Measurements from ENCODE around the gene TTC12. TPM values are rescaled to one million over a fixed set of nuclear protein-coding genes. Genes with fewer than 3 reads are reported as not detected.

Gene TTC12
- total RNA-seq, 1 experiment from 2014 or later, result 7.6 TPM

DNA sequence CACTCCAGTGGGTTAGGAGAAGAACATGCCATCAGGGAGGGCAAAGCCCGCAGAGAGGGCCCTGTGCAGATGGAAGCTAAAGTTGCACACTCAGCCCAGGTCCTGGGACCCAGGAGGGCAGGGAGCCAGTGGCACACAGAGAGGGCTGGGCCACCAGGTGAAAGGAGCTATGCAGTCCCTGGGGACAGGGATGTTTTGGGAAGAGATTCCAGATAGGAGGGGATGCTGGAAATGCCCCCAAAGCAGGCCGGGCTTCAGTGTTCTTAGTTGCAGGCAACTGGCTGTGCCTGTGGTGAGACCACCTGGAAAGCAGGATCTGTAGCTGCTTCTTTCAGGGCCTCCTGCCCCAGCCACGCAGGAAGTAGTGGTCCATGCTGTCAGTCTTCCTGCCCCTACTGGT is 92.8 kb downstream of the TTC12 start:
- Mint-ChIP-seq H3K36me3 (no peaks in the 10 kb centered on the region), H3K27me3 (ENCODE audit: low read depth) (no peaks in the 10 kb centered on the region), H3K4me3 (no peak overlapping the region), H3K9me3 (no peaks in the 10 kb centered on the region), H3K4me1 (peaks cover 4% of the 10 kb centered on the region), H3K27ac (no peak overlapping the region)
- DNase-seq (ENCODE audit: low spot score) (no peak), ATAC-seq (no peak)
- ChIA-PET CTCF (no interaction called here), POLR2A (no interaction called here)
- TF ChIP-seq, protein P1, sequence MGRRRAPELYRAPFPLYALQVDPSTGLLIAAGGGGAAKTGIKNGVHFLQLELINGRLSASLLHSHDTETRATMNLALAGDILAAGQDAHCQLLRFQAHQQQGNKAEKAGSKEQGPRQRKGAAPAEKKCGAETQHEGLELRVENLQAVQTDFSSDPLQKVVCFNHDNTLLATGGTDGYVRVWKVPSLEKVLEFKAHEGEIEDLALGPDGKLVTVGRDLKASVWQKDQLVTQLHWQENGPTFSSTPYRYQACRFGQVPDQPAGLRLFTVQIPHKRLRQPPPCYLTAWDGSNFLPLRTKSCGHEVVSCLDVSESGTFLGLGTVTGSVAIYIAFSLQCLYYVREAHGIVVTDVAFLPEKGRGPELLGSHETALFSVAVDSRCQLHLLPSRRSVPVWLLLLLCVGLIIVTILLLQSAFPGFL (CRISPR knock-in tag; IDR thresholded peaks at IDR 0.05; ENCODE audit: borderline replicate concordance), result no peak
- TF ChIP-seq, protein P2, sequence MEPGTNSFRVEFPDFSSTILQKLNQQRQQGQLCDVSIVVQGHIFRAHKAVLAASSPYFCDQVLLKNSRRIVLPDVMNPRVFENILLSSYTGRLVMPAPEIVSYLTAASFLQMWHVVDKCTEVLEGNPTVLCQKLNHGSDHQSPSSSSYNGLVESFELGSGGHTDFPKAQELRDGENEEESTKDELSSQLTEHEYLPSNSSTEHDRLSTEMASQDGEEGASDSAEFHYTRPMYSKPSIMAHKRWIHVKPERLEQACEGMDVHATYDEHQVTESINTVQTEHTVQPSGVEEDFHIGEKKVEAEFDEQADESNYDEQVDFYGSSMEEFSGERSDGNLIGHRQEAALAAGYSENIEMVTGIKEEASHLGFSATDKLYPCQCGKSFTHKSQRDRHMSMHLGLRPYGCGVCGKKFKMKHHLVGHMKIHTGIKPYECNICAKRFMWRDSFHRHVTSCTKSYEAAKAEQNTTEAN (CRISPR knock-in tag; IDR thresholded peaks at IDR 0.05), result no peak
- TF ChIP-seq ZNF423 (CRISPR knock-in tag; IDR thresholded peaks at IDR 0.05) (no peak), GRHL2 (CRISPR knock-in tag; IDR thresholded peaks at IDR 0.05; ENCODE audit: insufficient replicate concordance, severe bottlenecking) (no peak), ZNF232 (CRISPR knock-in tag; IDR thresholded peaks at IDR 0.05) (no peak)
- TF ChIP-seq, protein P3, sequence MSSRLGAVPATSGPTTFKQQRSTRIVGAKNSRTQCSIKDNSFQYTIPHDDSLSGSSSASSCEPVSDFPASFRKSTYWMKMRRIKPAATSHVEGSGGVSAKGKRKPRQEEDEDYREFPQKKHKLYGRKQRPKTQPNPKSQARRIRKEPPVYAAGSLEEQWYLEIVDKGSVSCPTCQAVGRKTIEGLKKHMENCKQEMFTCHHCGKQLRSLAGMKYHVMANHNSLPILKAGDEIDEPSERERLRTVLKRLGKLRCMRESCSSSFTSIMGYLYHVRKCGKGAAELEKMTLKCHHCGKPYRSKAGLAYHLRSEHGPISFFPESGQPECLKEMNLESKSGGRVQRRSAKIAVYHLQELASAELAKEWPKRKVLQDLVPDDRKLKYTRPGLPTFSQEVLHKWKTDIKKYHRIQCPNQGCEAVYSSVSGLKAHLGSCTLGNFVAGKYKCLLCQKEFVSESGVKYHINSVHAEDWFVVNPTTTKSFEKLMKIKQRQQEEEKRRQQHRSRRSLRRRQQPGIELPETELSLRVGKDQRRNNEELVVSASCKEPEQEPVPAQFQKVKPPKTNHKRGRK (CRISPR knock-in tag; IDR thresholded peaks at IDR 0.05; ENCODE audit: borderline replicate concordance), result no peak
- TF ChIP-seq, protein P4, sequence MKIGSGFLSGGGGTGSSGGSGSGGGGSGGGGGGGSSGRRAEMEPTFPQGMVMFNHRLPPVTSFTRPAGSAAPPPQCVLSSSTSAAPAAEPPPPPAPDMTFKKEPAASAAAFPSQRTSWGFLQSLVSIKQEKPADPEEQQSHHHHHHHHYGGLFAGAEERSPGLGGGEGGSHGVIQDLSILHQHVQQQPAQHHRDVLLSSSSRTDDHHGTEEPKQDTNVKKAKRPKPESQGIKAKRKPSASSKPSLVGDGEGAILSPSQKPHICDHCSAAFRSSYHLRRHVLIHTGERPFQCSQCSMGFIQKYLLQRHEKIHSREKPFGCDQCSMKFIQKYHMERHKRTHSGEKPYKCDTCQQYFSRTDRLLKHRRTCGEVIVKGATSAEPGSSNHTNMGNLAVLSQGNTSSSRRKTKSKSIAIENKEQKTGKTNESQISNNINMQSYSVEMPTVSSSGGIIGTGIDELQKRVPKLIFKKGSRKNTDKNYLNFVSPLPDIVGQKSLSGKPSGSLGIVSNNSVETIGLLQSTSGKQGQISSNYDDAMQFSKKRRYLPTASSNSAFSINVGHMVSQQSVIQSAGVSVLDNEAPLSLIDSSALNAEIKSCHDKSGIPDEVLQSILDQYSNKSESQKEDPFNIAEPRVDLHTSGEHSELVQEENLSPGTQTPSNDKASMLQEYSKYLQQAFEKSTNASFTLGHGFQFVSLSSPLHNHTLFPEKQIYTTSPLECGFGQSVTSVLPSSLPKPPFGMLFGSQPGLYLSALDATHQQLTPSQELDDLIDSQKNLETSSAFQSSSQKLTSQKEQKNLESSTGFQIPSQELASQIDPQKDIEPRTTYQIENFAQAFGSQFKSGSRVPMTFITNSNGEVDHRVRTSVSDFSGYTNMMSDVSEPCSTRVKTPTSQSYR (CRISPR knock-in tag; IDR thresholded peaks at IDR 0.05), result no peak

DNA sequence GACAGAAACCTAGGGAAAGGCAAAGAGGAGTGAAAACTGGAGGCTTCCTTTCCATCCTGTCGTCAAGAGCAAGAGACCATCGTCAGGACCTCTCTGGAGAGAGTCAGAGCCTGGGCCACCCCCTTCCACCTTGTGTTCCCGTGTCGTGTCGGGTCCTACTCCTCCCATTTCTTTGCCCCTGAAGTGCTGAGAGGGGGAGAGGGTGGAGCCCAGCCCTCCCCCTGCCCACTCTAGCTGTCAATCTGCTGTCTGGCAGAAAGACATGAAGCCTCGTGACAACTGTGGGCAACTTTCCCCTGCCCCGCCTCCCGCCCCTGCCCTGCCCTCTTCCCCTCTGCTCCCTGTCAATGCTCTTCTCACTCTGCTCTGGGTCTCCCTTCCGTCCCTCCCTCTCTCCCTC is 93.8 kb downstream of the TTC12 start:
- H3K4me1 Mint-ChIP-seq, result peaks cover 4% of the 10 kb centered on the region
- H3K4me3 Mint-ChIP-seq, result no peak overlapping the region
- DNase-seq (ENCODE audit: low spot score), result no peak
- no peaks in the 10 kb centered on the region for H3K36me3 Mint-ChIP-seq
- no peak overlapping the region for H3K27ac Mint-ChIP-seq
- H3K9me3 Mint-ChIP-seq, result no peaks in the 10 kb centered on the region
- POLR2A ChIA-PET, result no interaction called here
- no peak for ATAC-seq
- CTCF ChIA-PET, result no interaction called here
- no peaks in the 10 kb centered on the region for H3K27me3 Mint-ChIP-seq (ENCODE audit: low read depth)
- TF ChIP-seq PRRX2 (CRISPR knock-in tag; IDR thresholded peaks at IDR 0.05), result no peak
- no peak for TF ChIP-seq NR2C2 (CRISPR knock-in tag; IDR thresholded peaks at IDR 0.05)
- TF ChIP-seq, protein P5, sequence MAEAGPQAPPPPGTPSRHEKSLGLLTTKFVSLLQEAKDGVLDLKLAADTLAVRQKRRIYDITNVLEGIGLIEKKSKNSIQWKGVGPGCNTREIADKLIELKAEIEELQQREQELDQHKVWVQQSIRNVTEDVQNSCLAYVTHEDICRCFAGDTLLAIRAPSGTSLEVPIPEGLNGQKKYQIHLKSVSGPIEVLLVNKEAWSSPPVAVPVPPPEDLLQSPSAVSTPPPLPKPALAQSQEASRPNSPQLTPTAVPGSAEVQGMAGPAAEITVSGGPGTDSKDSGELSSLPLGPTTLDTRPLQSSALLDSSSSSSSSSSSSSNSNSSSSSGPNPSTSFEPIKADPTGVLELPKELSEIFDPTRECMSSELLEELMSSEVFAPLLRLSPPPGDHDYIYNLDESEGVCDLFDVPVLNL (CRISPR knock-in tag; IDR thresholded peaks at IDR 0.05; ENCODE audit: borderline replicate concordance, low read depth), result no peak
- TF ChIP-seq ZNF671 (CRISPR knock-in tag; IDR thresholded peaks at IDR 0.05), result no peak
- TF ChIP-seq ZNF219 (CRISPR knock-in tag; IDR thresholded peaks at IDR 0.05; ENCODE audit: borderline replicate concordance), result no peak
- no peak for TF ChIP-seq JUN (CRISPR knock-in tag; IDR thresholded peaks at IDR 0.05)
- no peak for TF ChIP-seq GABPB1 (CRISPR knock-in tag; IDR thresholded peaks at IDR 0.05)
- no peak for TF ChIP-seq ZBTB21 (CRISPR knock-in tag; IDR thresholded peaks at IDR 0.05; ENCODE audit: borderline replicate concordance)
- no peak for TF ChIP-seq CBFB (CRISPR knock-in tag; IDR thresholded peaks at IDR 0.05; ENCODE audit: low read depth)
- TF ChIP-seq, protein P4 (CRISPR knock-in tag; IDR thresholded peaks at IDR 0.05), result no peak
- no peak for TF ChIP-seq ETV6 (CRISPR knock-in tag; IDR thresholded peaks at IDR 0.05)
- TF ChIP-seq ZNF317 (CRISPR knock-in tag; IDR thresholded peaks at IDR 0.05; ENCODE audit: borderline replicate concordance, low read depth), result no peak
- TF ChIP-seq ZNF396 (CRISPR knock-in tag; IDR thresholded peaks at IDR 0.05; ENCODE audit: borderline replicate concordance), result no peak
- TF ChIP-seq, protein P6, sequence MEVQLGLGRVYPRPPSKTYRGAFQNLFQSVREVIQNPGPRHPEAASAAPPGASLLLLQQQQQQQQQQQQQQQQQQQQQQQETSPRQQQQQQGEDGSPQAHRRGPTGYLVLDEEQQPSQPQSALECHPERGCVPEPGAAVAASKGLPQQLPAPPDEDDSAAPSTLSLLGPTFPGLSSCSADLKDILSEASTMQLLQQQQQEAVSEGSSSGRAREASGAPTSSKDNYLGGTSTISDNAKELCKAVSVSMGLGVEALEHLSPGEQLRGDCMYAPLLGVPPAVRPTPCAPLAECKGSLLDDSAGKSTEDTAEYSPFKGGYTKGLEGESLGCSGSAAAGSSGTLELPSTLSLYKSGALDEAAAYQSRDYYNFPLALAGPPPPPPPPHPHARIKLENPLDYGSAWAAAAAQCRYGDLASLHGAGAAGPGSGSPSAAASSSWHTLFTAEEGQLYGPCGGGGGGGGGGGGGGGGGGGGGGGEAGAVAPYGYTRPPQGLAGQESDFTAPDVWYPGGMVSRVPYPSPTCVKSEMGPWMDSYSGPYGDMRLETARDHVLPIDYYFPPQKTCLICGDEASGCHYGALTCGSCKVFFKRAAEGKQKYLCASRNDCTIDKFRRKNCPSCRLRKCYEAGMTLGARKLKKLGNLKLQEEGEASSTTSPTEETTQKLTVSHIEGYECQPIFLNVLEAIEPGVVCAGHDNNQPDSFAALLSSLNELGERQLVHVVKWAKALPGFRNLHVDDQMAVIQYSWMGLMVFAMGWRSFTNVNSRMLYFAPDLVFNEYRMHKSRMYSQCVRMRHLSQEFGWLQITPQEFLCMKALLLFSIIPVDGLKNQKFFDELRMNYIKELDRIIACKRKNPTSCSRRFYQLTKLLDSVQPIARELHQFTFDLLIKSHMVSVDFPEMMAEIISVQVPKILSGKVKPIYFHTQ (CRISPR knock-in tag; IDR thresholded peaks at IDR 0.05), result no peak
- TF ChIP-seq KAT7 (CRISPR knock-in tag; IDR thresholded peaks at IDR 0.05; ENCODE audit: borderline replicate concordance), result no peak
- TF ChIP-seq TCF7 (CRISPR knock-in tag; IDR thresholded peaks at IDR 0.05; ENCODE audit: low read depth), result no peak
- no peak for TF ChIP-seq EMX1 (CRISPR knock-in tag; IDR thresholded peaks at IDR 0.05)
